ENCODE data around the gene TMEM117.

TMEM117 gene

GRCh38 chr12:44422559-44422958 lies 586.7 kb downstream of the TMEM117 start:
- Histone ChIP-seq H3K4me3 (ENCODE audit: low read length) (no peak overlapping the region), H3K36me3 (ENCODE audit: control insufficient read depth, insufficient read depth, low read length) (no peaks in the 10 kb centered on the region), H3K27ac (ENCODE audit: low read depth, low read length) (no peak overlapping the region), H3K27me3 (ENCODE audit: control insufficient read depth, insufficient read depth, low read length) (no peaks in the 10 kb centered on the region), H3K9ac (ENCODE audit: low read length) (no peak overlapping the region), H3K4me1 (ENCODE audit: control insufficient read depth, insufficient read depth, low read length) (no peaks in the 10 kb centered on the region)

GRCh38 chr12:44428825-44429224 lies 592.9 kb downstream of the TMEM117 start:
- no peak overlapping the region for H3K9ac ChIP-seq (ENCODE audit: low read length)
- H3K4me1 ChIP-seq (ENCODE audit: control insufficient read depth, insufficient read depth, low read length), result no peaks in the 10 kb centered on the region
- no peak overlapping the region for H3K4me3 ChIP-seq (ENCODE audit: low read length)
- no peaks in the 10 kb centered on the region for H3K36me3 ChIP-seq (ENCODE audit: control insufficient read depth, insufficient read depth, low read length)
- no peak overlapping the region for H3K27ac ChIP-seq (ENCODE audit: low read depth, low read length)
- no peaks in the 10 kb centered on the region for H3K27me3 ChIP-seq (ENCODE audit: control insufficient read depth, insufficient read depth, low read length)

- H3K36me3 ChIP-seq (ENCODE audit: control insufficient read depth, insufficient read depth, low read length), result no peaks in the 10 kb centered on the region
- no peaks in the 10 kb centered on the region for H3K27me3 ChIP-seq (ENCODE audit: control insufficient read depth, insufficient read depth, low read length)
Observed at GRCh38 chr12:44431647-44432343, 595.9 kb downstream of the TMEM117 start.

DNA sequence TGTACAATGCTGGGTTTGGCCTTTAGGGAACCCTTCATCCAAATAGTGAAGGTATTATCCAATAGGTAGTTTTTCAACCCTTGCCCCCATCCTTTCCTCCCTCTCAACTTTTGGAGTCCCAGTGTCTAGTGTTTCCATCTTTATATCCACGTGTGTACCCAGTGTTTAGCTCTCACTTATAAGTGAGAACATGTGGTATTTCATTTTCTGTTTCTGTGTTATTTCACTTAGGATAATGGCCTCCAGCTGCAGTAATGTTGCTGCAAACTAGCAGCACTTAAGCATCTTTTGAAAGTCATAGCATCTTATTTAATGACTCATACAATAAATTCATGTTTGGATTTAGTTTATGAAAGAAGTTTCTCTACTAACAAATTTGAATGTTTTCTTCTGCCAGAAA lies 597.8 kb downstream of the TMEM117 start:
- Histone ChIP-seq H3K27ac (ENCODE audit: low read depth, low read length) (no peak overlapping the region), H3K27me3 (ENCODE audit: control insufficient read depth, insufficient read depth, low read length) (no peaks in the 10 kb centered on the region), H3K4me1 (ENCODE audit: control insufficient read depth, insufficient read depth, low read length) (no peaks in the 10 kb centered on the region), H3K36me3 (ENCODE audit: control insufficient read depth, insufficient read depth, low read length) (no peaks in the 10 kb centered on the region), H3K9ac (ENCODE audit: low read length) (no peak overlapping the region), H3K4me3 (ENCODE audit: low read length) (no peak overlapping the region)

More at GRCh38 chr12:44431647-44432343, 595.9 kb downstream of the TMEM117 start:
- no peak overlapping the region for H3K27ac ChIP-seq (ENCODE audit: low read depth, low read length)
- H3K4me1 ChIP-seq (ENCODE audit: control insufficient read depth, insufficient read depth, low read length), result no peaks in the 10 kb centered on the region
- H3K4me3 ChIP-seq (ENCODE audit: low read length), result no peak overlapping the region
- H3K9ac ChIP-seq (ENCODE audit: low read length), result no peak overlapping the region

DNA sequence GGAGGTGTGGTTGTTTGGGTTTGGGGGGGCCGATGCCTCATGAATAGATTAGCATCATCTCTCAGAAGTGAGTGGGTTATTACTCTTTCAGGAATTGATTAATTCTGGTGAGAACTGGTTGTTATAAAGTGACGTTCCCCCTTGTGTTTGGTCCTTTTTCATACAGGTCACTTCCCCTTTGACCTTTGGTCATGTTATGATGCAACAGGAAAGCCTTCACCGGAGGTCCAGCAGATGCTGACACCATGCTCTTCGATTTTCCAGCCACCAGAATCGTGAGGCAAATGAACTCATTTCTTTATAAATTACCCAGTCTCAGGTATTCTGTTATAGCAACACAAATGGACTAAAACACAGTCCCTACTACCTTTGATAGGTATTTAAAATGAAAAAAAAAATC lies 600.9 kb downstream of the TMEM117 start:
- Histone ChIP-seq H3K4me1 (ENCODE audit: control insufficient read depth, insufficient read depth, low read length) (no peaks in the 10 kb centered on the region), H3K27ac (ENCODE audit: low read depth, low read length) (no peak overlapping the region), H3K36me3 (ENCODE audit: control insufficient read depth, insufficient read depth, low read length) (no peaks in the 10 kb centered on the region), H3K27me3 (ENCODE audit: control insufficient read depth, insufficient read depth, low read length) (no peaks in the 10 kb centered on the region), H3K4me3 (ENCODE audit: low read length) (no peak overlapping the region), H3K9ac (ENCODE audit: low read length) (no peak overlapping the region)
